Thyroid gland (tissue), 4 donors: Measurements from ENCODE around the gene LRRFIP2. TPM values are rescaled to one million over a fixed set of nuclear protein-coding genes. Genes with fewer than 3 reads are reported as not detected.
"Not testable (repeated sequence)": the region's sequence is repeated elsewhere in the genome, so short reads cannot be mapped to it uniquely, and the experiment has no call there.

ENCODE experiments used
- DNase-seq, 2 donors: peaks; one replicate each; pipeline ENCODE4 v3.0.0-alpha.2; 2019
- H3K27ac ChIP-seq, 3 donors: fragments of 200-600 bp; sonication (generic); 1 replicate in 2 of 3; 2 replicates in 1 of 3; pipeline ENCODE4 v1.5.1; 2016 to 2019; ENCODE audit warnings: mild to moderate bottlenecking in 1 of 3, moderate library complexity in 1 of 3
- H3K27me3 ChIP-seq: fragments of 200-600 bp; sonication (generic); one replicate; pipeline ENCODE4 v1.5.1; 2019
- H3K36me3 ChIP-seq, 2 donors: fragments of 200-600 bp; sonication (generic); one replicate each; pipeline ENCODE4 v1.5.1; 2016 to 2019
- H3K4me1 ChIP-seq, 2 donors: fragments of 200-600 bp; sonication (generic); one replicate each; pipeline ENCODE4 v1.5.1; 2017 to 2019
- H3K4me3 ChIP-seq, 3 donors: fragments of 200-600 bp; sonication (generic); replicated peaks in 1 of 3; 1 replicate in 2 of 3; 2 replicates in 1 of 3; pipeline ENCODE4 v1.5.1; 2016; ENCODE audit warnings: mild to moderate bottlenecking in 1 of 3
- H3K9me3 ChIP-seq: fragments of 200-600 bp; sonication (generic); one replicate; pipeline ENCODE4 v1.5.1; 2017
- POLR2A ChIP-seq, 2 donors: fragments of 450-650 bp; IDR thresholded peaks; one replicate each; pipeline ENCODE4 v1.6.1; 2017; ENCODE audit warnings: antibody characterized with exemption in 2 of 2, mild to moderate bottlenecking in 2 of 2, moderate library complexity in 1 of 2
- WGBS, 2 donors: methylation state at CpG; one replicate each; pipeline ENCODE4 v1.1.5; 2017; 5-methylcytosine and 5-hydroxymethylcytosine counted together
- intact Hi-C: fragments of 100-400 bp; cut with DNase I; formaldehyde crosslinking; loops from one replicate; pipeline ENCODE4 v1.15.1; 2023
- total RNA-seq, 4 donors: library from RNA; depleted of rRNA; stranded (reverse); fragments of >200 nt; gene quantifications; one replicate each; pipeline ENCODE4 v1.2.3, GENCODE V29; 2016
- TF ChIP-seq, protein P1 (sequence below), 6 experiments: fragments of 200-600 bp in 3 of 6; fragments of 450-650 bp in 3 of 6; sonication (generic) in 3 of 6; IDR thresholded peaks; one replicate each; pipeline ENCODE4 v1.5.1; 2016 to 2019; ENCODE audit warnings: antibody characterized with exemption in 6 of 6, mild to moderate bottlenecking in 2 of 6, inconsistent platforms in 1 of 6, moderate library complexity in 1 of 6

LRRFIP2 gene
- total RNA-seq, 4 donors from 2014 or later, result 86.4 to 147 (median 93.8) TPM

DNA sequence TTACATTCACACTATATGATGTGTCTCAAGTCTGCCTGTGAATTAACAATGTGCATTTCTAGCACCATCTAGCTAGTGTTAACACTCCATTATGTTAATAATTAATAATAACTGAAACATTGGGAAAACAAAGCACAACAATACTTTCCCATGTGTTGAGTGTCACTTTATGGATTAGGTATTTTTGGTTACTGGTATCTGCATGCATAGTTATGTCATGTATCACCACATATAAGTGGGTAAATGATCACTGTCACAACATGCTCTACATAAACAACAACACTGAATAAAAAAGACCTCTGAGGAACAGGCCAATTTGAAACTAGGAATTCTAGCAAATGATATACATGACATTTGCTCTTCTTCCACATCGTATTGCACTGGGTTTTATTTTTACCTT, 106.4 kb downstream of the LRRFIP2 start:
- no peaks in the 10 kb centered on the region for H3K36me3 ChIP-seq
- no peak overlapping the region for H3K4me3 ChIP-seq
- no peaks in the 10 kb centered on the region for H3K9me3 ChIP-seq
- H3K27ac ChIP-seq, result no peak overlapping the region
- peaks cover 0 to 11% of the 10 kb centered on the region in 2 donors for H3K4me1 ChIP-seq
- DNase-seq, result no peak
- H3K27me3 ChIP-seq, result no peaks in the 10 kb centered on the region
- intact Hi-C loops, result no loop called here
- 93 to 97% methylated on average over 1 of the region's 1 CpG for WGBS, 2 donors
- TF ChIP-seq POLR2A (IDR thresholded peaks at IDR 0.05), result no peak
- TF ChIP-seq, protein P1, sequence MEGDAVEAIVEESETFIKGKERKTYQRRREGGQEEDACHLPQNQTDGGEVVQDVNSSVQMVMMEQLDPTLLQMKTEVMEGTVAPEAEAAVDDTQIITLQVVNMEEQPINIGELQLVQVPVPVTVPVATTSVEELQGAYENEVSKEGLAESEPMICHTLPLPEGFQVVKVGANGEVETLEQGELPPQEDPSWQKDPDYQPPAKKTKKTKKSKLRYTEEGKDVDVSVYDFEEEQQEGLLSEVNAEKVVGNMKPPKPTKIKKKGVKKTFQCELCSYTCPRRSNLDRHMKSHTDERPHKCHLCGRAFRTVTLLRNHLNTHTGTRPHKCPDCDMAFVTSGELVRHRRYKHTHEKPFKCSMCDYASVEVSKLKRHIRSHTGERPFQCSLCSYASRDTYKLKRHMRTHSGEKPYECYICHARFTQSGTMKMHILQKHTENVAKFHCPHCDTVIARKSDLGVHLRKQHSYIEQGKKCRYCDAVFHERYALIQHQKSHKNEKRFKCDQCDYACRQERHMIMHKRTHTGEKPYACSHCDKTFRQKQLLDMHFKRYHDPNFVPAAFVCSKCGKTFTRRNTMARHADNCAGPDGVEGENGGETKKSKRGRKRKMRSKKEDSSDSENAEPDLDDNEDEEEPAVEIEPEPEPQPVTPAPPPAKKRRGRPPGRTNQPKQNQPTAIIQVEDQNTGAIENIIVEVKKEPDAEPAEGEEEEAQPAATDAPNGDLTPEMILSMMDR (IDR thresholded peaks at IDR 0.05), result no peak

DNA sequence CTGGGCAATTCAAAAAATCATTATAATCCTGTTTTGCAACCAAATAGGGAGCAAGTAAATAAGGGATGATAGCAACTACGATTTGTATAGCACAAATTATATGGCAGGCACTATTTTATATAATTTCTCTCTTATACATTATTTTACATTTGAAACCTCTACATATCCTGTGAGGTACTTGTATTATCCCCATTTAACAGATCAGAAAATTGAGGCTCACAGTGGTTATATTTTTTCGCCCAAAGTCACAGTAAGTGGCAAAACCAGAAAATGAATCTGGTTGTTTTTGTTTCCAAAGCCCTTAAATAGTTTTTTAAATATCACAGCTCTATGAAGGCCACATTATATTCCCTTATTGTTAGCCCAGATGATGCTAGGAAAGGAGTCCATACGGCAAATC, 106.8 kb downstream of the LRRFIP2 start:
- Histone ChIP-seq H3K9me3 (no peaks in the 10 kb centered on the region), H3K4me1 (peaks cover 0 to 15% of the 10 kb centered on the region in 2 donors), H3K4me3 (no peak overlapping the region), H3K27ac (no peak overlapping the region), H3K36me3 (no peaks in the 10 kb centered on the region), H3K27me3 (no peaks in the 10 kb centered on the region)
- intact Hi-C loops, result no loop called here
- 94 to 99% methylated on average over 3 of the region's 3 CpGs for WGBS, 2 donors
- no peak for DNase-seq
- TF ChIP-seq POLR2A (IDR thresholded peaks at IDR 0.05), result no peak
- TF ChIP-seq, protein P1 (IDR thresholded peaks at IDR 0.05), result no peak

DNA sequence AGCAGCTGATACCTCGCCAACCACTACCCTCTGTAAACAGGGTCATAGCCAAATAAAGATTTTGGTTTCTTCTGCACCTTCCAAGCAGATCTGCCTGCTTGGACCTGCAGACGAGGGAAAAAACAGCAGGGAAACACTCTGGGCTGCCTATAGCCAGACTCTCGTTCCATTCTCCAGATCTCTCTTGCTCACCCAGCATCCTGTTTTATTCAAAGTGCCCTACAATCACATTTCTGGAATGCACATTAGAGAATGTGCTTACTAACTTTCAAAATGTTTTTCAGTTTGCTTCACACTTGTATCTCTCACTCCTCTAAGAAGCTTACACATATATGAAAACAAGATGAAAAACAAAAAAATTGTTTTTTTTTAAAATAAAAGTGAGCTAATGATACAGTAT, 109.6 kb downstream of the LRRFIP2 start:
- no peak for DNase-seq
- peaks cover 0 to 18% of the 10 kb centered on the region in 2 donors for H3K4me1 ChIP-seq
- H3K27ac ChIP-seq, result no peak overlapping the region
- intact Hi-C loops, result no loop called here
- H3K36me3 ChIP-seq, result no peaks in the 10 kb centered on the region
- H3K27me3 ChIP-seq, result no peaks in the 10 kb centered on the region
- H3K9me3 ChIP-seq, result no peaks in the 10 kb centered on the region
- TF ChIP-seq POLR2A (IDR thresholded peaks at IDR 0.05), result no peak
- TF ChIP-seq, protein P1 (IDR thresholded peaks at IDR 0.05), result no peak
- WGBS, 2 donors, result 95 to 97% methylated on average over 3 of the region's 3 CpGs
- no peak overlapping the region for H3K4me3 ChIP-seq

DNA sequence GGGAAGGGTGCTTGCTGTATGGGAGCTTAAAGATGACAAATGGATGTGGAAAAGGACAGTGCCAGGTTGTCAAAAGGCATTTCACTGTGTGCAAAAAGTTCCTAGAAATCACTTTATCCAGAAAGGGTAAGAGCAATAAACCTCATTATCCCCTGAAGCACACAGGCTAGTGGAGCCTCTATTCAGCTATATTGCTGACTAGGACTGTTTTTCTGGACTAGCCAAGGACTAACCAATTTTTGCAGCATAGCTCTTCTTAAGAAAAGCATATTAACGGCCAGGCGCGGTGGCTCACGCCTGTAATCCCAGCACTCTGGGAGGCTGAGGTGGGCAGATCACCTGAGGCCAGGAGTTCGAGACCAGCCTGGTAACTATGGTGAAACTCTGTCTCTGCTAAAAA, 116.3 kb downstream of the LRRFIP2 start:
- Histone ChIP-seq H3K9me3 (no peaks in the 10 kb centered on the region), H3K36me3 (peaks cover 6 to 9% of the 10 kb centered on the region in 2 donors), H3K27ac (no peak overlapping the region), H3K4me1 (peaks cover 17 to 33% of the 10 kb centered on the region in 2 donors), H3K4me3 (no peak overlapping the region), H3K27me3 (no peaks in the 10 kb centered on the region)
- WGBS, 2 donors, result 95 to 100% methylated on average over 5 of the region's 5 CpGs
- TF ChIP-seq, protein P1 (IDR thresholded peaks at IDR 0.05), result no peak
- TF ChIP-seq POLR2A (IDR thresholded peaks at IDR 0.05), result no peak
- no peak for DNase-seq
- intact Hi-C loops, result no loop called here

DNA sequence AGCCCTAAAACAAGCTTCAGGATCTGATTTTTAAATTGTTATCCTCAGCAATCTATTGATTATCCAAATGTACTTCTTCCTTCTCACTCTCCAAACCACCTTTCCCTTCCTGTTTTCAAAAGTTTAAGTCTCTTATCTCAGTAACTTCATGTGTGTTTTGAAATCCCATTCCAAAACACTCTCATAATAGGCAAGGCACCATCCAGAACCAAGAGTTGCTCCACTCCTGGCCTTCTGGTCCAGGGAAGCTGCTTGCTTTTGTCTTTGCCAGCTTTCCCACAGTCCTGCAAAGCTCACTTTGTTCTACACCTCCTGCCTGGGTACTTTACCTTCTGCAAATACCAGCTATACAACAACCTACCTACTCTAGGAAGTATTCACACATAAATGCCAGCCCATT, 117.6 kb downstream of the LRRFIP2 start:
- intact Hi-C loops, result no loop called here
- Histone ChIP-seq H3K9me3 (no peaks in the 10 kb centered on the region), H3K4me3 (no peak overlapping the region), H3K27me3 (no peaks in the 10 kb centered on the region), H3K4me1 (peaks cover 20 to 33% of the 10 kb centered on the region in 2 donors), H3K27ac (peak overlapping the region in 1 of 3 donors; percentile 10), H3K36me3 (peaks cover 6 to 14% of the 10 kb centered on the region in 2 donors)
- no peak for DNase-seq
- TF ChIP-seq POLR2A (IDR thresholded peaks at IDR 0.05), result no peak

DNA sequence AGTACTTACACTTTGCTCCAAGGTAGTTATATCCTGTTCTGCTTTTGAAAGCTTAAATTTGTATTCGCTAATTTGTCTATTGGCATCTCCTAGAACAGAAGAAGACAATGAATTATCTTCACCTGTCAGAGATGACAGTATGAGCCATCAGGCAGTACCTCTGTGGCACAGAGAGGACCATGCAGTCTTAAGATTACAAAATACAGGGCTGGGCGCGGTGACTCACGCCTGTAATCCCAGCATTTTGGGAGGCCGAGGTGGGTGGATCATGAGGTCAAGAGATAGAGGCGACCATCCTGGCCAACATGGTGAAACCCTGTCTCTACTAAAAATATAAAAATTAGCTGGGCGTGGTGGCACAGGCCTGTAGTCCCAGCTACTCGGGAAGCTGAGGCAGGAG, 119.3 kb downstream of the LRRFIP2 start:
- DNase-seq, H3K9me3 ChIP-seq, H3K4me3 ChIP-seq, intact Hi-C loops, H3K27me3 ChIP-seq: not testable (repeated sequence)
- WGBS, 2 donors, result 94 to 98% methylated on average over 8 of the region's 8 CpGs
- Histone ChIP-seq H3K36me3 (peaks cover 6 to 17% of the 10 kb centered on the region in 2 donors), H3K27ac (peak overlapping the region; percentile 54 to 80 (median 76)), H3K4me1 (peaks cover 21 to 38% of the 10 kb centered on the region in 2 donors)
